Hepatocyte (in vitro differentiated cells): Measurements from ENCODE around the gene SMIM12. TPM values are rescaled to one million over a fixed set of nuclear protein-coding genes. Genes with fewer than 3 reads are reported as not detected.

Source experiments
- DNase-seq: peaks from one replicate; pipeline ENCODE4 v3.0.0-alpha.2; 2016; ENCODE audit warnings: low spot score
- H2AFZ ChIP-seq: fragments of 200-600 bp; sonication (generic); 2 replicates; pipeline ENCODE4 v1.6.0; 2016; ENCODE audit warnings: antibody characterized with exemption, mild to moderate bottlenecking
- H3K27ac ChIP-seq: fragments of 200-600 bp; sonication (generic); 2 replicates; pipeline ENCODE4 v1.5.1; 2016; ENCODE audit warnings: mild to moderate bottlenecking
- H3K27me3 ChIP-seq: fragments of 200-600 bp; sonication (generic); 2 replicates; pipeline ENCODE4 v1.6.1; 2016
- H3K36me3 ChIP-seq: fragments of 200-600 bp; sonication (generic); replicated peaks from 2 replicates; pipeline ENCODE4 v1.5.1; 2016; ENCODE audit warnings: low read depth; ENCODE audit not compliant: insufficient read depth
- H3K4me1 ChIP-seq: fragments of 200-600 bp; sonication (generic); 2 replicates; pipeline ENCODE4 v1.5.1; 2016; ENCODE audit warnings: mild to moderate bottlenecking, moderate library complexity; ENCODE audit not compliant: insufficient read depth
- H3K4me2 ChIP-seq: fragments of 200-600 bp; sonication (generic); 2 replicates; pipeline ENCODE4 v1.6.0; 2016
- H3K4me3 ChIP-seq: fragments of 200-600 bp; sonication (generic); 2 replicates; pipeline ENCODE4 v1.5.1; 2016; ENCODE audit warnings: mild to moderate bottlenecking
- H3K79me2 ChIP-seq: fragments of 200-600 bp; sonication (generic); 2 replicates; pipeline ENCODE4 v1.6.0; 2017; ENCODE audit warnings: mild to moderate bottlenecking
- H3K9me2 ChIP-seq: fragments of 200-600 bp; sonication (generic); replicated peaks from 2 replicates; pipeline ENCODE4 v1.6.0; 2017; ENCODE audit warnings: mild to moderate bottlenecking; ENCODE audit not compliant: insufficient read depth
- H3K9me3 ChIP-seq: fragments of 200-600 bp; sonication (generic); 2 replicates; pipeline ENCODE4 v1.5.1; 2016; ENCODE audit warnings: low read depth, mild to moderate bottlenecking
- H4K20me1 ChIP-seq: fragments of 200-600 bp; sonication (generic); 2 replicates; pipeline ENCODE4 v1.6.0; 2016; ENCODE audit warnings: mild to moderate bottlenecking; ENCODE audit not compliant: insufficient read depth, poor library complexity, severe bottlenecking
- EZH2 ChIP-seq: fragments of 200-600 bp; sonication (generic); IDR thresholded peaks from 2 replicates; pipeline ENCODE4 v1.6.1; 2016; ENCODE audit warnings: antibody characterized with exemption, mild to moderate bottlenecking, borderline replicate concordance
- EZH2phosphoT487 ChIP-seq: fragments of 200-600 bp; sonication (generic); IDR thresholded peaks from one replicate; pipeline ENCODE4 v1.6.1; 2018; ENCODE audit warnings: antibody characterized with exemption, mild to moderate bottlenecking, low read depth, moderate library complexity; ENCODE audit not compliant: unreplicated experiment, severe bottlenecking
- WGBS: methylation state at CpG from one replicate; pipeline ENCODE4 v1.1.6; 2016; ENCODE audit warnings: low lambda C conversion rate; ENCODE audit errors: missing lambda C conversion rate; 5-methylcytosine and 5-hydroxymethylcytosine counted together
- polyA plus RNA-seq: library from polyadenylated mRNA; unstranded; fragments of >200 nt; fragmentation: Nextera tagmentation; extraction: Ambion mirVana; gene quantifications from 2 replicates; pipeline ENCODE4 v1.2.1, GENCODE V29; 2016
- total RNA-seq: library from RNA; depleted of rRNA; stranded (reverse); fragments of >200 nt; gene quantifications from 2 replicates; pipeline ENCODE4 v1.2.3, GENCODE V29; 2014
- TF ChIP-seq, protein P1 (sequence below): fragments of 200-600 bp; sonication (generic); IDR thresholded peaks from 2 replicates; pipeline ENCODE4 v1.5.1; 2016; ENCODE audit warnings: antibody characterized with exemption, mild to moderate bottlenecking; ENCODE audit not compliant: poor library complexity

SMIM12 gene
- total and polyA plus RNA-seq, 2 experiments from 2014 or later, result 21.9 to 53.8 TPM

DNA sequence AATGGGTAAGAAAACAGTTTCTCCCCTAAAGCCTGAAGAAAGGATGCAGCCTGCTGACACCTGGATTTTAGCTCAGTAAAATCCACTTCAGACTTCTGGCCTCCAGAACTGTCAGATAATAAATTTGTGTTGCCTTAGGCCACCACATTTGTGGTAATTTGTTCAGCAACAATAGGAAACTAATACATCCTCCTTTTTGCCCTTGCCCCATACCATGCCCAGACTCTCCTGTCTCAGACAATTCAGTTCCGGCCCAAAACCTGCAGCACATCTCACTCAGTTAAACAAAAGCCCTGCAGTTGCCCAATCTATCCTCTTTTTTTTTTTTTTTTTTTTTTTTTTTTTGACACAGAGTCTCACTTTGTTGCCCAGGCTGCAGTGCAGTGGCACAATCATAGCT lies 25.8 kb downstream of the SMIM12 start:
- no peak for TF ChIP-seq EZH2phosphoT487
- Histone ChIP-seq H3K27me3 (no peaks in the 10 kb centered on the region), H3K9me3 (no peaks in the 10 kb centered on the region), H3K36me3 (no peaks in the 10 kb centered on the region), H3K27ac (no peak overlapping the region), H3K4me2 (no peak overlapping the region), H3K4me1 (no peaks in the 10 kb centered on the region), H3K79me2 (no peaks in the 10 kb centered on the region), H2AFZ (no peak overlapping the region), H3K4me3 (no peak overlapping the region), H3K9me2 (no peaks in the 10 kb centered on the region), H4K20me1 (no peaks in the 10 kb centered on the region)
- WGBS, result 89% methylated on average over 1 of the region's 1 CpG
- no peak for DNase-seq

DNA sequence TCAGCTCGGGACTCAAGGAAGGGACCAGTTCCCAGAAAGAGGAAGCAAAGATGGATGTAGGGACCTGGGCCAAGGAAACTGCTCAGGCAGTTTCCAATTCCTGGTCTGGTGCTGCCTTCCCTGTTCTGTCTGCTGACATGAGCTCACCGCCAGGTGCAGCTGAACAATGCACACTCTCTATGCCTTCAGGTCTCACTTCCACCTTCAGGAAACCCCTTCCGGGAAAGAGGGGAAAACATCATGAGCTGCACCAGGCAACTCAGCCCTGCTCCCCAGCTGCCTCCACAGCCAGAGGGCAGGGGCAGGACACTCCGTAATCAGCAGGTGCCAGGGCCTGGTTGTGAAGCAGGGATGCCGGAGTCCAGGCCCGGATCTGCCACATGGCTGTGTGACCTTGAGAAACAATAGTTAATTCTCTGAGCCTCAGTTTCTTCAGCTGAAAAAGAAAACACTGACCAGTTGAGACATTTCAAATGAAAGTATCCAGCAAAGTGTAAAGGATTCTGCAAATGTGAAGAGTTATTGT lies 27.8 kb downstream of the SMIM12 start:
- Histone ChIP-seq H4K20me1 (no peaks in the 10 kb centered on the region), H3K79me2 (no peaks in the 10 kb centered on the region), H2AFZ (no peak overlapping the region), H3K36me3 (no peaks in the 10 kb centered on the region), H3K4me1 (no peaks in the 10 kb centered on the region), H3K9me3 (no peaks in the 10 kb centered on the region), H3K4me3 (no peak overlapping the region), H3K4me2 (no peak overlapping the region), H3K27ac (no peak overlapping the region), H3K9me2 (no peaks in the 10 kb centered on the region), H3K27me3 (no peaks in the 10 kb centered on the region)
- 91% methylated on average over 6 of the region's 6 CpGs for WGBS
- no peak for DNase-seq
- no peak for TF ChIP-seq EZH2
- TF ChIP-seq EZH2phosphoT487, result no peak

- Histone ChIP-seq H3K79me2 (no peaks in the 10 kb centered on the region), H3K36me3 (no peaks in the 10 kb centered on the region), H3K4me1 (peaks cover 15% of the 10 kb centered on the region), H4K20me1 (no peaks in the 10 kb centered on the region), H3K4me3 (no peak overlapping the region), H3K9me2 (no peaks in the 10 kb centered on the region), H3K9me3 (no peaks in the 10 kb centered on the region), H2AFZ (no peak overlapping the region), H3K27me3 (no peaks in the 10 kb centered on the region), H3K4me2 (no peak overlapping the region), H3K27ac (no peak overlapping the region)
- 91% methylated on average over 3 of the region's 3 CpGs for WGBS
- no peak for DNase-seq
- TF ChIP-seq EZH2phosphoT487 (no peak), EZH2 (no peak)
- TF ChIP-seq, protein P1, sequence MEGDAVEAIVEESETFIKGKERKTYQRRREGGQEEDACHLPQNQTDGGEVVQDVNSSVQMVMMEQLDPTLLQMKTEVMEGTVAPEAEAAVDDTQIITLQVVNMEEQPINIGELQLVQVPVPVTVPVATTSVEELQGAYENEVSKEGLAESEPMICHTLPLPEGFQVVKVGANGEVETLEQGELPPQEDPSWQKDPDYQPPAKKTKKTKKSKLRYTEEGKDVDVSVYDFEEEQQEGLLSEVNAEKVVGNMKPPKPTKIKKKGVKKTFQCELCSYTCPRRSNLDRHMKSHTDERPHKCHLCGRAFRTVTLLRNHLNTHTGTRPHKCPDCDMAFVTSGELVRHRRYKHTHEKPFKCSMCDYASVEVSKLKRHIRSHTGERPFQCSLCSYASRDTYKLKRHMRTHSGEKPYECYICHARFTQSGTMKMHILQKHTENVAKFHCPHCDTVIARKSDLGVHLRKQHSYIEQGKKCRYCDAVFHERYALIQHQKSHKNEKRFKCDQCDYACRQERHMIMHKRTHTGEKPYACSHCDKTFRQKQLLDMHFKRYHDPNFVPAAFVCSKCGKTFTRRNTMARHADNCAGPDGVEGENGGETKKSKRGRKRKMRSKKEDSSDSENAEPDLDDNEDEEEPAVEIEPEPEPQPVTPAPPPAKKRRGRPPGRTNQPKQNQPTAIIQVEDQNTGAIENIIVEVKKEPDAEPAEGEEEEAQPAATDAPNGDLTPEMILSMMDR, result no peak
These were observed 30.3 kb downstream of the SMIM12 start for GRCh38 chr1:34829250-34829649.

DNA sequence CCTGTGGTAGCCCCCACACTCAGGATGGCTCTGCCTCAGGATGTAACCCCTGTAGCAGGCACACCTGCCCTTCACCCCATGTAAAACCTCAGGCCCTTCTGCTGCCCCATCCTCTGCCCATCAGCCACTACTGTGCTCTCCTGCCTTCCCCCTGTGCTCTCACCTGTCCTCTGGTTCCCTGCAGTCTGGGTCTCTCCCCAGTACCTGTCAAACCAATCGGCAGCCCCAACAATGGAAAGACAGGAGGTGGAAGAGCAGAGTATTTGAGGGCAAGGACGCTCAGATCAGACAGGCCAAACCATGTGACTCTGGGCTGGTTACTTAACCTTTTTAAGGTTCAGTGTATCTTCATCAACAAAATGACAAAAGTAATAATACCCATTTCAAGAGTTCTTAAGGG lies 30.9 kb downstream of the SMIM12 start:
- no peaks in the 10 kb centered on the region for H4K20me1 ChIP-seq
- H3K27me3 ChIP-seq, result no peaks in the 10 kb centered on the region
- H3K36me3 ChIP-seq, result no peaks in the 10 kb centered on the region
- H3K4me3 ChIP-seq, result no peak overlapping the region
- WGBS, result 81% methylated on average over 2 of the region's 2 CpGs
- no peaks in the 10 kb centered on the region for H3K9me2 ChIP-seq
- no peaks in the 10 kb centered on the region for H3K79me2 ChIP-seq
- peaks cover 15% of the 10 kb centered on the region for H3K4me1 ChIP-seq
- TF ChIP-seq, protein P1, result no peak
- TF ChIP-seq EZH2, result no peak
- TF ChIP-seq EZH2phosphoT487, result no peak
- H3K4me2 ChIP-seq, result no peak overlapping the region
- H2AFZ ChIP-seq, result no peak overlapping the region
- DNase-seq, result no peak
- no peaks in the 10 kb centered on the region for H3K9me3 ChIP-seq
- H3K27ac ChIP-seq, result no peak overlapping the region
